ENCODE measurements around the gene HSD11B1. TPM values are rescaled to one million over a fixed set of nuclear protein-coding genes. Genes with fewer than 3 reads are reported as not detected.

The HSD11B1 gene
- total RNA-seq, 2 experiments from 2014 or later: 0.36 TPM; not detected in 1

DNA sequence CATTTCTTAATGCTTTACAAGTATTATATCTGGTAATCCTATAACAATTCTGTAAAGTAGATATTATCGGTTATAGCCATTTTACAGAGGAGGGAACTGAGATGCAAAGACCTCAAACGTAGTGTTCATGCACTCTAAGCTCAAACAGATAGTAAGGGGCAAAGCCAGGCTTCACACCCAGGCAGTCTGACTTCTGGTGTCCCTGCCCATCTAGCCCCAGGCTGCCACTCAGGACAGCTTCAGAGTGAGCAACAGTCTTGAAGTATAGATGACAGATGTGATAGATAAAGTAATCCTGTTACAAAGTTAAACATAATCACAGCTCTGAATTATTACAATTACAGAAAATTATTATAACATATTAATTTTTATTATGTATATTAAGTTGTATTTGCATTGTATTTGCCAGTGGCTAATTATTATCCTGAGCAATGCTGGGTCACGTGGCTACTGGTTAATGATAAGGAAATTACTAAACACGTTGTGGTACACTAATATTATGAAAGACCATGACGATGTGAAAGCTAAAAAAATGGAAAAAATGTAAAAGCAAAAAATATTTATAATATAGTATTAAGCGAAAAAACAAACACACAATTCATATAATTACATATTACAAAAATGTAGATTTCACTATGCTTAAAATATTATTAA lies 45.2 kb downstream of the HSD11B1 start:
- DNase-seq: no peak
- Mint-ChIP-seq H3K36me3 (peaks cover 4% of the 10 kb centered on the region), H3K4me3 (peak overlapping the region; percentile 48), H3K27ac (peak overlapping the region; percentile 94), H3K4me1 (peaks cover 72% of the 10 kb centered on the region), H3K9me3 (no peaks in the 10 kb centered on the region), H3K27me3 (no peaks in the 10 kb centered on the region)

DNA sequence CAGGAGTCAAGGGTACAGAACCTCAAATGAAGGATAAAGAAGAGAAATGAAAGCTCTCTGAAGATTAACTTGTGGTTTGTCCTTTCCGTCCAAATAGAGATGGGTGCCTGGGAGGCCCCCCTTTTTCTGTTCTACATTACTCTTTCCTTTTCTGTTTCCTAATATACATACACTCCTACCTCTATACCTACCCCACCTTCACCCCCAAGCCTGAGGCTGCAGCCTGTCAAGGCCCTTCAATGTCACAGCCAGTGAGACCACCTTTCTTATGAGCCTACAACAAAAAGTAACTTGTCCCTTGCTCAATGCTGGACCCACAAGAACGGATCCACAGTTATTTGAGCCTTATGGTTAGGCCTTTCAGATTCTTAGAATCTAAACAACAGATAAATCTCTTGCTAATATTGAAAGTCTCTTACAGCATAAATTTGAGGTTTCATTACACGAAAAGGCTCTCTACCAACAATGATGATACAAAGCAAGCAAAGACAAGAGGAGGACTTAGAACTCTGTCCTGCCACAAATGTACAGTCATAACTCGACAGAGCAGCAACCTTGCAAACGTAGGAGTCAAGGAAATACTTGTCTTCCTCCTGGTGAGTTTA lies 47.1 kb downstream of the HSD11B1 start:
- no peaks in the 10 kb centered on the region for H3K9me3 Mint-ChIP-seq
- H3K36me3 Mint-ChIP-seq: peaks cover 15% of the 10 kb centered on the region
- H3K27me3 Mint-ChIP-seq: no peaks in the 10 kb centered on the region
- peak overlapping the region; percentile 73 for H3K4me3 Mint-ChIP-seq
- DNase-seq: peak; percentile 57
- H3K27ac Mint-ChIP-seq: peak overlapping the region; percentile 99
- H3K4me1 Mint-ChIP-seq: peaks cover 75% of the 10 kb centered on the region

DNA sequence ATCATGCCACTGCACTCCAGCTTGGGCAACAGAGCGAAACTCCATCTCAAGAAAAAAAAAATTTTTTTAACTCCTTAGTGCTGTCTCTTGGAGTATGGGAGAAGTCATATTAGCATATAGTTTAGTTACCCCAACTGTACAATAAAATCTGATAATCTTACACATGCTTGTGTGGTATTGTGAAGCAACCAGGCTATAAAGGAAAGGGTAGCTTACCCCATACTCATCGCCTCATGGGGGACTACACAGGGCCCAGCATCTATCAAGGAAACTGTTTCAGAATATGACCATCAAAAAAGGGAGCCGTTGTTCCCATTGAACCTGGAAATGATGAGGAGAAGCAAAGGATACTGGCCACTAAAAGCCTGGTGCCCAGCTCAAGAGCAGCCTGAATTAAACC lies 48.2 kb downstream of the HSD11B1 start:
- H3K9me3 Mint-ChIP-seq: no peaks in the 10 kb centered on the region
- H3K27me3 Mint-ChIP-seq: no peaks in the 10 kb centered on the region
- H3K36me3 Mint-ChIP-seq: peaks cover 25% of the 10 kb centered on the region
- H3K4me3 Mint-ChIP-seq: peak overlapping the region; percentile 73
- peaks cover 63% of the 10 kb centered on the region for H3K4me1 Mint-ChIP-seq
- DNase-seq: no peak
- peak overlapping the region; percentile 99 for H3K27ac Mint-ChIP-seq

DNA sequence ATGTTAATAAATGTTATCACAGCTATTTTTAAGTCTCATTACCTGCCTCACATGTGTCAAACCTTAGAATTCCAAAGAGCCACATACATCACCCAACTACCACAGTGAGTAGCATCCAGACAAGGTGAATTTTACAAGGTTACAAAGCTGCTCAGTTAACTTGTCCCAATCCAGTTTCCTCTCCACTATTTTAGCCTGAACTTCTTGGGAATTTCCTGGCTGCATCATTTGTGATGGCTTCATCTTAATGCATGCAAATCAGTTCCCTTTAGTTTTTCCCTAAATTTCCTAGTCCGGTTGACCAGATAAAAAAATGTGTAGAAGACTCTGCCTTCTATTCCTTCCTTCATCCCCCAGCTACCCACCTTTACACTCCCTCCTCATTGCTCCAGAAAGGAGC lies 50.6 kb downstream of the HSD11B1 start:
- Mint-ChIP-seq H3K27me3 (no peaks in the 10 kb centered on the region), H3K4me1 (peaks cover 67% of the 10 kb centered on the region)

DNA sequence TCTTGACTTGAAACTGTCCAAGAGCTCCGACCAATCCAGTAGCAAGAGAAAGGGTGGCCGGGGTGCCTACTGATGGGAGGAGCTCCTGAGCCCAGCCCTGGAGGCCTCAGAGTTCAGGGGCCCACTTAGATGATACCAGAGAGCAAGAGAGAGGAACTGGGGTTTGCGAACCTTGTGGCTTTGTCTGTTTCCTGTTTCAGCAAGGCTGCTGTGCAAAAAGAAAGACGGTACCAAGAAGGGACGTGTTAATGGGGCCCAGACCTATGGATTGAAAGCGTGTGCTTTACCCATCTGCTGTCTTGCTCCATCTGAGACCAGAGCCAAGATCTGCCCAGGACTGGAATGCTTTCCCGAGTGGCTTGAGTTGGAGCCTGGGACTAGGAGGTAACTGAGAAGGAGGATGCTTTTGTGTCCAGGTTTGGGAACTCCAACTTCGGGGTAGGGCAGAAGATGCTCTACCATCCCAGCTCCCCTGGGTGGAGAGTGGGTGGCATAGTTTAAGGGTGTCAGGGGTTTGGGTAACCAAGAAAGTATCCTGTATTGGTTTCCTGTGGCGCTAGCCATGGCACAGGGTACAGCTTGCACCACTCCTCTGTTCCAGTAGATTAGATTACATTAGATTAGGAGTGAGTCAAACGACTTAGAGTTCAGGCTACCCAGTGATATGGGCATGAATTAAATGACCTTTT lies 51.4 kb downstream of the HSD11B1 start, which contains the start of gene TRAF3IP3:
Gene TRAF3IP3 (plus strand): TSS at position 128 of the 689 bp plus-strand sequence. CDS start 3,987 bp downstream, outside the sequence.
- DNase-seq: peak; percentile 80
- peaks cover 66% of the 10 kb centered on the region for H3K4me1 Mint-ChIP-seq
- H3K9me3 Mint-ChIP-seq: no peaks in the 10 kb centered on the region
- H3K27ac Mint-ChIP-seq: peak within 1 kb of the TSS; percentile 98
- H3K27me3 Mint-ChIP-seq: no peaks in the 10 kb centered on the region
- H3K36me3 Mint-ChIP-seq: peaks cover 55% of the 10 kb centered on the region
- peak within 1 kb of the TSS; percentile 98 for H3K4me3 Mint-ChIP-seq

More for the DNA sequence above, 50.6 kb downstream of the HSD11B1 start:
- DNase-seq: no peak
- Mint-ChIP-seq H3K27ac (peak overlapping the region; percentile 98), H3K4me3 (peak overlapping the region; percentile 98), H3K36me3 (peaks cover 48% of the 10 kb centered on the region), H3K9me3 (no peaks in the 10 kb centered on the region)

DNA sequence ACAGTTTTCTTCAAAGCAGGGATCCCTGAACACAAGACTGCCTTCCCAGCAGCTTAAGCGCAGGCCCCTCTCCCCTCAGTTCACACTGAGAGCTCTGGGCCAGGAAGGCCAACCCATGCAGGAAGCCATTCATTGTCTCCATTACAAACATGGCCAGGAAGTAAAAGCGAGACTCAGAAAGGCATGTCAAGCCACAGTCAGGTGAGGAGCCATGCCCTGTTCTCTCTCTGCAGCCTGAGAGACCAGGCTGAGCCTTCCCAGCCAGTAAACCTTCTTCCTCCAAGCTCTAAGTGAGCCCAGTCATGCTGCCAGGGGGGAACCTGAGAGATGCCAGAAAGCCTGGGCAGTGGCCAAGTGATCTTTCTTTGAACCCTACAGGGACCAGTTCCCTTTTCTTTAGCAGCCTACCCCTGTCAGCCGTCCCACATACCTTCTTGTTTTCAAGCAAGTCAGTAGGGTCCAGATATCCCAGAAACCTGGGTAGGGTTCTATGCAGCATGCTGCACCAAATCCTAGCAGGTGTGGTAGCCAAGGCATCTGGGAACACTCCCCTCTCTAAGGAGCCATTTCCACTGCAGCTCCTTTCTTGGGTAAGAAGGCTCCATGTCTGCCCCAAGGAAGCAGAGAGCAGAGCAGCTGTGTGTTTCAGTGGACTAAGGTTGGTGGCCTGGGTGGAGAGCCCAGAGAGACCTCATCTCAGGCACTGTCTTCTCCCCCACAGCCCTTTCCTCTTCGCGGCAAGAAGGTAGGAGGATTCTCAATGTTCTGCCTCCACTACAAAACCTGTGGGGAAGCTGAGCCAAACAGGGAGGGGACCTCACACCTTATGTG lies 52.2 kb downstream of the HSD11B1 start:
- H3K9me3 Mint-ChIP-seq: no peaks in the 10 kb centered on the region
- H3K4me3 Mint-ChIP-seq: peak overlapping the region; percentile 98
- peak overlapping the region; percentile 98 for H3K27ac Mint-ChIP-seq
- H3K36me3 Mint-ChIP-seq: peaks cover 62% of the 10 kb centered on the region
- H3K4me1 Mint-ChIP-seq: peaks cover 67% of the 10 kb centered on the region
- DNase-seq: peak; percentile 41
- no peaks in the 10 kb centered on the region for H3K27me3 Mint-ChIP-seq

DNA sequence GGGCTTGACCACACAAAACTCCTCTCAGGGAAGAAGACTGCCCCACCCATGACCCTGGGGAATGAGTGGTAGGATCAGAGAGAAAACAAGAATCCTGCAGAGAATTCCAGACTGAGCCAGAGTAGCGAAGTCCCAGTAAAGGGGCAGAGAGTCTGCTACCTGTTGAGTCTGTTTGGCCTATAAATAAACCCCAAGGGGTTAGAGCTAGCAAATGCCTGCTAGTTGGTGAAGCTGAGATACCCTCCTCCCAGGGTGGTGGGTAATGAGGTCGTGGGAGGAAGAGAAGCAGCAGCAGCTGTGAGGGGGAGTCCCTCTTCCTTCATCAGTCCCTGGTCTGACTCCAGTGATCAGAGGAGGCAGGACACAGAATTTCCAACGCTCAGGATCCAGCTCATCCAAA lies 53.8 kb downstream of the HSD11B1 start:
- peak overlapping the region; percentile 98 for H3K27ac Mint-ChIP-seq
- no peaks in the 10 kb centered on the region for H3K9me3 Mint-ChIP-seq
- peaks cover 74% of the 10 kb centered on the region for H3K36me3 Mint-ChIP-seq
- DNase-seq: no peak
- H3K4me1 Mint-ChIP-seq: peaks cover 66% of the 10 kb centered on the region
- H3K27me3 Mint-ChIP-seq: no peaks in the 10 kb centered on the region
- peak overlapping the region; percentile 98 for H3K4me3 Mint-ChIP-seq

DNA sequence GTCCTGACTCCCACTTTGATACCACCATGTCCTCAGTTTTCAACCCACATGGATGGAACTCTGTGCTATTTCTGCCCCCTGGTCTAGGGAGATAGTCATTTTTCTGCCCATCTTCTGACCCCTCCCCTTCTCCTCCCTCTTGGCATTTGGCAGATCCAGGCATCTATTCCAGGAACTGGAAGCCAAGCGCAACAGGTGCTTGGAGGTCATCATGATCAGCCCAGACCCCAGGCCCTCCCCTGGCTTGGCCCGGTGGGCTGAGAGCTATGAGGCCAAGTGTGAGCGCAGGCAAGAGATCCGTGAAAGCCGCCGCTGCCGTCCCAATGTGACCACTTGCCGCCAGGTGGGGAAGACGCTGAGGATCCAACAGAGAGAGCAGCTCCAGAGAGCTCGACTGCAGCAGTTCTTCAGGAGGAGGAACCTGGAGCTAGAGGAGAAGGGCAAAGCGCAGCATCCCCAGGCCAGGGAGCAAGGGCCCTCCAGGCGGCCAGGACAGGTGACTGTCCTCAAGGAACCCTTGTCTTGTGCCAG lies 55.2 kb downstream of the HSD11B1 start:
- DNase-seq: no peak
- Mint-ChIP-seq H3K9me3 (peaks cover 2% of the 10 kb centered on the region), H3K4me1 (peaks cover 68% of the 10 kb centered on the region), H3K27ac (peak overlapping the region; percentile 72), H3K36me3 (peaks cover 88% of the 10 kb centered on the region), H3K4me3 (peak overlapping the region; percentile 50), H3K27me3 (no peaks in the 10 kb centered on the region)

DNA sequence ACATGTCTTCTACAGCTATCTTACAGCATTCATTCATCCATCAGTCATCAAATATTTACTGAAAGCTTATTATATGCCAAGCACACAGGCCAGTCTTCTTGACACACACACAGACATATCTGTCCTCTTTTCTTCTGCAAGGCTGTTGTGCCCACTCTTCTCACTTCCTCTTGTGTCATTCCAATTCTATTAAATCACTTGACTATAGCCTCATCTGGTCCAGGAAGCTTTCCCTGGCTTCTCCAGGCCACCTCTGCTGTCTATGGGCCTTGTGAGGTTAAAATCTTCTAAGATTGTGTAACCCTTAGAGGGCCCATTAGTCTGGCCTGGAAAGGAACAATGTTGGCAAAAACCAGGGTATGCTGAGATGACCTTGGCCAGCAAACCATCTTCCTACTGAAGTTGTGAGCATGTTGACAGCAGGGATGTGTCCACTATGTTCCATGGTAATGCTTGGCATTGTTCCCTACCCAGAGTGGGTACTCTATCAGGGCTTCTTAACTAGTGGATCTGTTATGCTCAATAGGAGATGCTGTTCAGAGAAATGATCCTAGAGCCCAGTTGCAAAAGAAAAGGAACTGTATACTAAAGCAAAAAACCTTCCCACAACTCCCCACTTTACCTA lies 56.5 kb downstream of the HSD11B1 start:
- Mint-ChIP-seq H3K9me3 (peaks cover 2% of the 10 kb centered on the region), H3K27me3 (no peaks in the 10 kb centered on the region), H3K4me3 (no peak overlapping the region), H3K4me1 (peaks cover 68% of the 10 kb centered on the region), H3K36me3 (peaks cover 94% of the 10 kb centered on the region), H3K27ac (peak overlapping the region; percentile 76)
- no peak for DNase-seq

DNA sequence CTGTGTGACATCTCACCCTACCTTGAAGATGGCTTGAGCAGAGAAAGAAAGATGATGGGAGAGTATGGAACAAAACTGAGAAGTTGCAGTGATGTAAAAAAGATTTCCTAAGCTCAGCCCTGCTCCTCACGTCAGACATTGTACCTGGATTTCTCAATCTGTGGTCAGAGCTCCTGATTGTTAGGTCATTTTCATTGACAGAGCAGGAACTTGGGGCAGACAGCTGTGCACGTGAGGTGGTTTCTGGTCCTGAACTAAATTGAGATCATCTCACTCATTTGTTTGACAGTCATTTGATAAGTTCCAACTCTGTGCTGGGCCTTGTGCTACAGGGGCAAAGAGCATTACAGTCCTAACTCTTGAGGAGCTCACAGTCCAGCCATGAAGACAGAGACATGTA lies 61.4 kb downstream of the HSD11B1 start:
- Mint-ChIP-seq H3K4me3 (peak overlapping the region; percentile 62), H3K9me3 (peaks cover 2% of the 10 kb centered on the region), H3K4me1 (peaks cover 63% of the 10 kb centered on the region), H3K36me3 (peaks cover 72% of the 10 kb centered on the region), H3K27ac (peak overlapping the region; percentile 85), H3K27me3 (no peaks in the 10 kb centered on the region)
- DNase-seq: no peak

DNA sequence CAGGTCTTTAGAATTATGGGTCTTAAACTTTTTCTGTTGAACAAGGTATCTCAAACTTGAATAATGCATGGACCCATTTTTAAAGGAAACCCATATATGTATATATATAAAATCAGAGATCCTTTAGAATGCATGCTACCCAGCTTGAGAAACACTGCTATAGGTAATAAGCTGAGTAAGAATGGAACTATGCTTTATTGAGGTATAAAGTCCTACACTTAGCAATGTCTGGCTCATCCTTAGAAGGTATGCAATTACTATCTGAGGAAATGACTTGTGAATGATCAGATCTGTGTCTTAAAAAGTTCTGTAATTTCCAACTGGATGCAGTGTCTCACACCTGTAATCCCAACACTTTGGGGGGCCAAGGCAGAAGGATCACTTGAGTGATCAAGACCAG lies 62.5 kb downstream of the HSD11B1 start:
- no peak for DNase-seq
- Mint-ChIP-seq H3K36me3 (peaks cover 62% of the 10 kb centered on the region), H3K27ac (peak overlapping the region; percentile 85), H3K27me3 (no peaks in the 10 kb centered on the region), H3K9me3 (peaks cover 2% of the 10 kb centered on the region), H3K4me3 (peak overlapping the region; percentile 29), H3K4me1 (peaks cover 54% of the 10 kb centered on the region)

DNA sequence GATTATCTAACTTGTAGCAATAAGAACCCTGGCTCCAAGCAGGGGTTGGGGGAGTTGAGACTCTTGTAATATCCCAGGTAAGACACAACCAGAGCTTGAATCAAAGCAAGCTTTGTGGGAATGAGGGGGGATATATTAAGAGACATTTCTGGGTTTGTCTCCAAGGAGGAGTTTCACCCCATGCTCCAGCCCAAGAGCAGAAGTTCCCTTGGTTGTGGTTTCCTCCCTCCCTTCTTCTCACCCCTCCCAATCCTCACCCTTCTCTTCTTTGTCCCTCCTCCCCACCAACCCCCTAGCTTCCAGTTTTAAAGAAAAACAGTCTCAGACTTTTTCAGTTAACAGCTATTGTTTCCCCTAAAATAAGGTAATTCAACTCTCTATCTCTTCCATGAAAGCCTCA lies 63.1 kb downstream of the HSD11B1 start:
- Mint-ChIP-seq H3K4me3 (no peak overlapping the region), H3K27me3 (no peaks in the 10 kb centered on the region), H3K27ac (no peak overlapping the region), H3K9me3 (peaks cover 2% of the 10 kb centered on the region), H3K4me1 (peaks cover 47% of the 10 kb centered on the region), H3K36me3 (peaks cover 56% of the 10 kb centered on the region)
- no peak for DNase-seq

DNA sequence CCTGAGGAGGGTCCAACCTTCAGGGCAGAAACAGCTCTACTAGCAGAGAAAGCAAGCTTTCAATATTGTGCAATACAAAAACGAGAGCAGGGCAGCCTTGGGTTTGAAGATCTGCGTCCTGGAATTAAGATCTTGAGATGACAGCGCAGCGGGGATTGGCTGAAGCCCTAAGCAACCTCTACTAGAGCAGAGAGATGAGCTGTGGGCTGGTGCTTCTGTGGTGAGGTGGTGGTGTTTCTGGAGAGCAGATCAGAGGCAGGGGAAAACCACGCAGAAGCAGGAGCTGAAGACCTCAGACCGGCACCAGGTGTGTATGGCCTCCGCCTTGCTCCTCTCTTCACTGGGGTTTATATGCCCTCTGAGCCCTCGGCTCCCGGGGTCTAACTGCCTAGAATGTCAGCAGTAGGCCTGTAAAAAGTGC lies 63.7 kb downstream of the HSD11B1 start:
- peaks cover 41% of the 10 kb centered on the region for H3K4me1 Mint-ChIP-seq
- H3K27ac Mint-ChIP-seq: no peak overlapping the region
- H3K9me3 Mint-ChIP-seq: peaks cover 2% of the 10 kb centered on the region
- H3K4me3 Mint-ChIP-seq: no peak overlapping the region
- DNase-seq: peak; percentile 87
- peaks cover 55% of the 10 kb centered on the region for H3K36me3 Mint-ChIP-seq
- no peaks in the 10 kb centered on the region for H3K27me3 Mint-ChIP-seq
